GM12874 (cell line): Measurements from ENCODE around the gene RNF152.

Experiments
- TF ChIP-seq, protein P1 (sequence below): IDR thresholded peaks from 2 replicates; pipeline ENCODE4 v1.5.1; 2011; ENCODE audit warnings: low read depth, mild to moderate bottlenecking, control low read depth, low read length, moderate library complexity; ENCODE audit not compliant: insufficient read depth

The RNF152 gene, protein sequence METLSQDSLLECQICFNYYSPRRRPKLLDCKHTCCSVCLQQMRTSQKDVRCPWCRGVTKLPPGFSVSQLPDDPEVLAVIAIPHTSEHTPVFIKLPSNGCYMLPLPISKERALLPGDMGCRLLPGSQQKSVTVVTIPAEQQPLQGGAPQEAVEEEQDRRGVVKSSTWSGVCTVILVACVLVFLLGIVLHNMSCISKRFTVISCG

GRCh38 chr18:61892683-61893308 is at the start of gene RNF152:
Gene RNF152 (minus strand): TSS chr18:61893007. CDS start chr18:61816463, 76,544 bp downstream.
- TF ChIP-seq, protein P1, sequence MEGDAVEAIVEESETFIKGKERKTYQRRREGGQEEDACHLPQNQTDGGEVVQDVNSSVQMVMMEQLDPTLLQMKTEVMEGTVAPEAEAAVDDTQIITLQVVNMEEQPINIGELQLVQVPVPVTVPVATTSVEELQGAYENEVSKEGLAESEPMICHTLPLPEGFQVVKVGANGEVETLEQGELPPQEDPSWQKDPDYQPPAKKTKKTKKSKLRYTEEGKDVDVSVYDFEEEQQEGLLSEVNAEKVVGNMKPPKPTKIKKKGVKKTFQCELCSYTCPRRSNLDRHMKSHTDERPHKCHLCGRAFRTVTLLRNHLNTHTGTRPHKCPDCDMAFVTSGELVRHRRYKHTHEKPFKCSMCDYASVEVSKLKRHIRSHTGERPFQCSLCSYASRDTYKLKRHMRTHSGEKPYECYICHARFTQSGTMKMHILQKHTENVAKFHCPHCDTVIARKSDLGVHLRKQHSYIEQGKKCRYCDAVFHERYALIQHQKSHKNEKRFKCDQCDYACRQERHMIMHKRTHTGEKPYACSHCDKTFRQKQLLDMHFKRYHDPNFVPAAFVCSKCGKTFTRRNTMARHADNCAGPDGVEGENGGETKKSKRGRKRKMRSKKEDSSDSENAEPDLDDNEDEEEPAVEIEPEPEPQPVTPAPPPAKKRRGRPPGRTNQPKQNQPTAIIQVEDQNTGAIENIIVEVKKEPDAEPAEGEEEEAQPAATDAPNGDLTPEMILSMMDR, result no peak

GRCh38 chr18:61941948-61942471 is 49.2 kb upstream of the RNF152 start:
- TF ChIP-seq, protein P1, result no peak

DNA sequence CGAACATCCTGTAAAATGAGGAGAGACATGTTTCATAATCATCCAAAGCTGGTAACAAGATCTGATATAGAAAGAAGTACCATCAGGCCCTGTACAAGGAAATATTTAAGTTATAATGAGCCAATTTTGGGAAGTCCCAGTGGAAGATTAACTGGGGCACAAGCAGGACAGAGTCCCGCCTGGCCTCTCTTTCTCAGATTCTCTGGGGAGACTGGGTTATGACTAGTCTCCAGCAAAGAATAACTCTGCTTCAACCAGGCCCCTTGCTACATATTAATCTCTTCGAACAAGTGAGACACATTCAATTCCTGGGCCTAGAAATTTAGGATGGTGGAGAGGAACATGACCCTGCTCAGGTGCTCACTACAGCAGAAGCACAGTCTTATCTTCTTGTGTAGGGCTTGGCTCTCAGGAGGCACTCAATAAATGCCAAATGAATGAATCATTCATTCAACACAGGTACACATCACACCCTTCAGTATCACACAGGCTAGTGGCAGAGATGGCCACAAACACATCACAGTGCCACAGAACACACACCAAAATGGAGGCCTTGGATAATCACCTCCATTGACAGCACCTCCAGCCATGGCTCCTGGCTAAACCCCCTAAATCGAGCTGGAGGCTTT is 46.4 kb upstream of the RNF152 start:
- TF ChIP-seq, protein P1, result no peak

DNA sequence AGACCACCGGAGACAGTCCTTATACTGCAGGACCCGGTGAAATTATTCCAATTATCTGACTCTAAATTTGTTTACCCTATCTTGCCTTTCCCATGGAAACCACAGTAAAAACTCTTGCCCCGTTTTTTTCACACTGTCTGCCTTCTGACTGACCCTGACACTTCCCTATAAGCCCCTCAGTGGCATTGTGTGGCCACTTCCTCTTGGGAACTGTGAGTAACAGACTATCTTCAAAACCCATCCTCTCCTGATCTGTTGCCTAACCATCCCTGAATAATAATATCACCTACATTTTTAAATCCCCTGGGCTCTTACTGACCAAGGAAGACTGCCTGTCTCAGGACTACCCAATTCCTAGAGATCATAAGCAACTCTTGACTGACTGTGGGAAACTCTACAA is 42.6 kb upstream of the RNF152 start:
- TF ChIP-seq, protein P1, result no peak

DNA sequence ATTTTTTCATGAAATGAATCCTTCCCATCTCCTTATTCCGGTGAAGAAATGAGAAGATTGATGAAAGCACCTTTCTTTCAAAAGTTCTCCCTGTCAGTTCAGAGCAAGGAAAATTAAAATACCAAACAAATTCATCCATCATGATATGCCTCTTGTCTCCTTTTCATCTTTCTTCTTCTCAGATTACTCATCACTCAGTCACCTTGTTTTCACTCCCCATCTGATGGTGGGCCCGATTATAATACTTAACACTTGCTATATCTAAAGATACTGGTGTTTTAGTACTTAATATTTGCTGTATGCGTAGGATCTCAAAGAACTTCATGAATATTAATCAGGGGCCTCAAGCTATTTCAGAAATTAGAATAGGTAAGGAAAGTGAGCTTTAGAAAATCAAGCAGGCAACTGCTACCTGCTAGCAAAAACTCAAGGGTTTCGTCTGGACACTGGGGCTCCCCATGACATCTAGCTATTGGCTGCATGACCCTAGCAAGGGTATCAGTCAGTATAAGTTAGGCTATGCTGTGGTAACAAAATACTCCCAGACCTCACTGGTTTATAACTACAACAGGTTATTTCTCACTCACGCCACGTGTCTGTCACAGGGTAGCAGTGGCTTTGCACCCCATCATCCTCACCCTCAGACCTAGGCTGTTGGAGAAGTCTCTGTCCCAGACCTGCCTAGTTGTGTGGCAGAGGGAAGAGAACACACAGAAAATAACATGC is 39.0 kb upstream of the RNF152 start:
- TF ChIP-seq, protein P1, result no peak

- TF ChIP-seq, protein P1, result no peak
These were observed 37.3 kb upstream of the RNF152 start for GRCh38 chr18:61929881-61930640.

GRCh38 chr18:61926532-61926931 is 33.7 kb upstream of the RNF152 start:
- TF ChIP-seq, protein P1, result no peak
